Endothelial cell (in vitro differentiated cells): ENCODE measurements around the gene DNAJC5. TPM values are rescaled to one million over a fixed set of nuclear protein-coding genes. Genes with fewer than 3 reads are reported as not detected.
"Not testable (repeated sequence)": the region's sequence is repeated elsewhere in the genome, so short reads cannot be mapped to it uniquely, and the experiment has no call there.

Source experiments
- DNase-seq: peaks from one replicate; pipeline ENCODE4 v3.0.0; 2021; ENCODE audit warnings: low spot score
- H3K27ac Mint-ChIP-seq: one replicate; pipeline ENCODE4 v1.8.0; 2021; ENCODE audit warnings: mixed read lengths, inconsistent platforms; ENCODE audit not compliant: unreplicated experiment
- H3K27me3 Mint-ChIP-seq: one replicate; pipeline ENCODE4 v1.8.0; 2021; ENCODE audit warnings: mild to moderate bottlenecking, moderate library complexity, mixed read lengths, inconsistent platforms; ENCODE audit not compliant: unreplicated experiment
- H3K36me3 Mint-ChIP-seq: one replicate; pipeline ENCODE4 v1.8.0; 2021; ENCODE audit warnings: mild to moderate bottlenecking, low read depth, mixed read lengths, inconsistent platforms; ENCODE audit not compliant: unreplicated experiment
- H3K4me1 Mint-ChIP-seq: one replicate; pipeline ENCODE4 v1.8.0; 2021; ENCODE audit warnings: mild to moderate bottlenecking, mixed read lengths, inconsistent platforms; ENCODE audit not compliant: unreplicated experiment
- H3K4me3 Mint-ChIP-seq: one replicate; pipeline ENCODE4 v1.8.0; 2021; ENCODE audit warnings: mild to moderate bottlenecking, mixed read lengths, inconsistent platforms; ENCODE audit not compliant: unreplicated experiment
- H3K9me3 Mint-ChIP-seq: one replicate; pipeline ENCODE4 v1.8.0; 2021; ENCODE audit warnings: mixed read lengths, inconsistent platforms; ENCODE audit not compliant: unreplicated experiment
- CTCF ChIP-seq: fragments of 200-600 bp; sonication (generic); IDR thresholded peaks from one replicate; pipeline ENCODE4 v1.5.0; 2021; ENCODE audit warnings: antibody characterized with exemption; ENCODE audit not compliant: unreplicated experiment
- total RNA-seq: library from RNA; stranded (reverse); fragmentation: NEBNext Ultra II Directional; extraction: Animal tissue kit (Norgen Biotek cat#: 25700); gene quantifications from one replicate; pipeline ENCODE4 v1.2.1, GENCODE V29; 2021; ENCODE audit not compliant: unreplicated experiment

The DNAJC5 gene
- total RNA-seq, 1 donor from 2014 or later, result 54.4 TPM

DNA sequence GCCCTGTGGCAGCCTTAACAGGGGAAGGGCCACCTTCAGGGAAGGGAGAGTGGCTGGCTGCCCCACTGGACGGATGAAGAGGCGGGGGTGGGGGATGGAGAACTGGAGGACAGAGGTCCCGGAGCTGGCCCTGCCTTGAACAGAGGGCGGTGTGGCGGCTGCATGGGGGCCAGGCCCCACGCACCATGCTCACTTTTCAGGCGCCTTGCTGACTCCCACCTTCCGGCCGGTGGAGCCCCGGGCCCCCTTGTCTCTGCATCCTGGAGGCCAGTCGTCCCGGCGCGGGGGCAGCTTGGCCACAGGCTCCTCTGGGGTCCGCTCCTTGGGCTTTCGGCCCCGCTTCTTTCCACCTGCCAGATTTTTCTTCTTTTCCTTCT, 64.8 kb downstream of the DNAJC5 start:
- Mint-ChIP-seq H3K9me3 (no peaks in the 10 kb centered on the region), H3K27me3 (peaks cover 3% of the 10 kb centered on the region), H3K4me3 (no peak overlapping the region), H3K27ac (no peak overlapping the region), H3K4me1 (no peaks in the 10 kb centered on the region), H3K36me3 (peaks cover 4% of the 10 kb centered on the region)
- TF ChIP-seq CTCF, result no peak
- DNase-seq, result no peak

DNA sequence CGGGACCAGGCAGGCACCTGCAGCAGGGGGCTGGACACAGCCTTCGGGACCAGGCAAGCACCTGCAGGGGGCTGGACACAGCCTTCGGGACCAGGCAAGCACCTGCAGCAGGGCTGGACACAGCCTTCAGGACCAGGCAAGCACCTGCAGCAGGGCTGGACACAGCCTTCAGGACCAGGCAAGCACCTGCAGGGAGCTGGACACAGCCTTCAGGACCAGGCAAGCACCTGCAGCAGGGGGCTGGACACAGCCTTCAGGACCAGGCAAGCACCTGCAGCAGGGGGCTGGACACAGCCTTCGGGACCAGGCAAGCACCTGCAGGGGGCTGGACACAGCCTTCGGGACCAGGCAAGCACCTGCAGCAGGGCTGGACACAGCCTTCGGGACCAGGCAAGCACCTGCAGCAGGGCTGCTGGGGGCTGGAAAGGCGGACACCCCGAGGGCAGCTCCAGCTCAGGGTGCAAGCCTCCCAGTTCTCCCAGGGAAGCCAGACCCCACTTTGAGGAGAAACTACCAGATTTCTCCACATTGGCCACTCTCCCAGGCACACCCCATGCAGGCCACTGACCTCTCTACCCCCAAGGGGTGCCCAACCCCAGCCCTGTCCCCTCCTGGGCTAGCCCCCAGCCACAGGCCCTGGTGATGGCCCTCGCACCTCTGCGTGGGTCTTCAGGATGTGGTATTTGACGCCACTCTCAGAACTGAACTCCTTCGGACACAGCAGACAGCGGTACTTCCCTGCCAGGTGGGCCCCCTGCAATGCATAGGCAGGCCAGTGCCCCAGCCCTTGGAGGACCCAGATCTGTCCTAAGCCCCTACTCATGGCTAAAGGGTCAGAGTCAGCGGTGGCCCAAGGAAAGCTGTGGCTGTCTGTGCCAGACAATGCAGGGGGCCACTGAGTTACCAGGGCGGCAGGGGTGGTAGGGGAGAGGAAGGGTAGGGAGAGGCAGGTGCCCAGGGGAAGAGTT, 66.0 kb downstream of the DNAJC5 start:
- not testable (repeated sequence) for H3K27ac Mint-ChIP-seq, DNase-seq, H3K36me3 Mint-ChIP-seq, H3K9me3 Mint-ChIP-seq, H3K27me3 Mint-ChIP-seq, H3K4me1 Mint-ChIP-seq, H3K4me3 Mint-ChIP-seq

- DNase-seq, result no peak
- no peaks in the 10 kb centered on the region for H3K9me3 Mint-ChIP-seq
- H3K27me3 Mint-ChIP-seq, result peaks cover 2% of the 10 kb centered on the region
- no peak overlapping the region for H3K4me3 Mint-ChIP-seq
- H3K36me3 Mint-ChIP-seq, result peaks cover 9% of the 10 kb centered on the region
- H3K4me1 Mint-ChIP-seq, result no peaks in the 10 kb centered on the region
- TF ChIP-seq CTCF, result no peak
- H3K27ac Mint-ChIP-seq, result no peak overlapping the region
Measured at GRCh38 chr20:63961664-63962425, 66.9 kb downstream of the DNAJC5 start.

DNA sequence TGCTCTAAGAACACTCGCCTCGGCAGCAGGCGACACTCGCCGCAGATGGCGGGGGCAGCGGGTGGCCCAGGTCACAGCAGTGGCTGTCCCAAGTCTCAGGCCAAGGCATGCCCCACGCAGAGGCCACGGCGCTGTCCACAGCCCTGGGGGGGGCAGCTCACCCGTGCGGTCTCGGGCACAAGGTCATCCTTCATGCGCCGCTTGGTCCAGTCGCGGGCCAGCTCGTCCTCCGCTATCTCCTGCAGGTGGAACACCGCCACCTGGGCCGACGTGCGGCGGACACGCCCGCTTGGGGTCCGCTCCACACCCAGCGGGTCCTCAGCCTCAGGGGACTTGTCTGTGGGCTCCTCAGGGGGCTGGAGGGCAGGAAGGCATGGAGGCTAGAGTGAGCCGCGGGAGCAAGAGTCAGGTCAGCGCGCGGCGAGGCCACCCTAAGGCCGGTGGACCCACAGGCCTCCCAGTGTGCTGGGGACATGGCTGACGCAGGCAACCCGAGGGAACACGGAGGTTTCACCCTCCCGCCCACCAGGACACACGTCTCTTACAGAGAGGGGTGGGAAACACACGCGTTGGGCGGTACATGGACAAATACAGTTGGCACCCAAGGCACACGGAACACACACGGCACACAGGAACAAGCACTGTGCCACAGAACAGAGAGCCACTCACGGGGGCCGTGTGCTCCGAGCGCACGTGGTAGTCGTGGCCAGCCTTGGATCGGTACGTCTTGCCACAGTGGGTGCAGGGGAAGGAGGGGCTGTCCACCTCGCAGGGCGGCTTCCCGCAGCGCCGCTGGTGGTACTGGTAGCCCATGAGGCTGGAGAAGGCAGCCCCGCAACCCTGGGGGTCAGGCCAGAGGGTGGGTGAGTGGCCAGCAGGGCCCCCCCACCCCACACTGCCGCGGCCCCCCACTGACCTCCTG, 67.8 kb downstream of the DNAJC5 start:
- peaks cover 9% of the 10 kb centered on the region for H3K36me3 Mint-ChIP-seq
- no peak overlapping the region for H3K27ac Mint-ChIP-seq
- peaks cover 2% of the 10 kb centered on the region for H3K27me3 Mint-ChIP-seq
- no peak for TF ChIP-seq CTCF
- no peak overlapping the region for H3K4me3 Mint-ChIP-seq
- no peaks in the 10 kb centered on the region for H3K4me1 Mint-ChIP-seq
- H3K9me3 Mint-ChIP-seq, result no peaks in the 10 kb centered on the region
- no peak for DNase-seq

- Mint-ChIP-seq H3K4me3 (no peak overlapping the region), H3K4me1 (no peaks in the 10 kb centered on the region), H3K36me3 (peaks cover 9% of the 10 kb centered on the region), H3K9me3 (no peaks in the 10 kb centered on the region), H3K27me3 (peaks cover 2% of the 10 kb centered on the region), H3K27ac (no peak overlapping the region)
- no peak for TF ChIP-seq CTCF
- no peak for DNase-seq
Measured at GRCh38 chr20:63963348-63963741, 68.4 kb downstream of the DNAJC5 start.
